HG02884 (cell line): ENCODE results near the gene LIN7A.
"Not testable (repeated sequence)": the region's sequence is repeated elsewhere in the genome, so short reads cannot be mapped to it uniquely, and the experiment has no call there.

Experiments
- ATAC-seq: cut with Tn5 transposase; IDR thresholded peaks from one replicate; pipeline ENCODE4 v1.9.1; 2021; ENCODE audit warnings: mild to moderate bottlenecking, moderate library complexity; ENCODE audit not compliant: unreplicated experiment

Gene LIN7A

DNA sequence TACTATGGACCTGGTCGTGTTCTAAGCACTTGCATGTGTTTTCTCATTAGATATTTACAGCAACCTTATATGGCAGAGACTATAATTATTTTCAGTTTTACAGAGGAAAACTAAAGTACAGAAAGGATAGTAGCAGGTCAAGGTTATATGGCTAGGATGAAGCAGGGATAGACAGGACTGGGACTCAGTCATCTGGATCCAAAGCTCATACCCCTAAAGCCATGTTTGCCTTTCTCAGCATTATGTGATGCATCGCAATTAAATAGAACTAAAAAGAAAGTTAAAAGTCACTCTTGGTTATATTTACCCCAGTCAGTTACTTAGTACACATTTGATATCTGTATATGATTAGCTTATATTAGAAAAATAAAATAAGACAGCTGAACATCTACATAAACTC, 13.3 kb downstream of the LIN7A start:
- no peak for ATAC-seq

DNA sequence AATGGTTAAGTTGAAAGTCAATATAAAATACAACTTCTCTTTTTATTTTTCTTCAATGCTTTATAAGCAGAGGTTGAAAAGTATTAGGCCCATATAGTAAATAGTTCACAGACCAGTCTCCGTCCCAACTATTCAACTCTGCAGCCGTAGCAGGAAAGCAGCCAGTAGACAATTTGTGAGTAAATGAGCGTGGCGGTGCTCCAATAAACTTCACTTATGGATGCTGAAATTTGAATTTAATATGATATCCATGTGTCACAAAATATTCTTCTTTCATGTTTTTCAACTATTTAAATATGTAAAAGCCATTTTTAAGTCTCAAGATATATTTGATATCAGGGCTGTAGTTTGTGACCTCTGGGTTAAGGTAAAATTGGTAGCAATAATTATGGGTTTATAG, 17.7 kb downstream of the LIN7A start:
- no peak for ATAC-seq

DNA sequence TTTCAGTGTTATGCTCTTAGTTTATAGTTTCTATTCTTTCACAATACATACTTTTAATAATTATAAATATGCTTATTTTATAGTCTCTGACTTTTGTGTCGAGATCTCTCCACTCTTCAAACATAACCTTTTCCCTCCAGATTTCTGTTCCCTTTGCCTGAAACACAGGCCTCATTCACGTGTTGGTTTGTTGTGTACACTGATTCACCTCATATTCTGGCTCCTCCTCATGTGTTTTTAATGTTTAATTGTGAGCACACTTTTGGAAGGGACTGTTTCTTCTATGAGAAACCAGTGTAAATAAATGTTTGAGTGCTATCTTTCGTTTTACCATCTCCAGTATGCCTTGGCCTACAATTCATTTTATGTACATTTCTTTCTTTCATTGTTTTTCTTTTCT, 20.1 kb downstream of the LIN7A start:
- ATAC-seq, result no peak

DNA sequence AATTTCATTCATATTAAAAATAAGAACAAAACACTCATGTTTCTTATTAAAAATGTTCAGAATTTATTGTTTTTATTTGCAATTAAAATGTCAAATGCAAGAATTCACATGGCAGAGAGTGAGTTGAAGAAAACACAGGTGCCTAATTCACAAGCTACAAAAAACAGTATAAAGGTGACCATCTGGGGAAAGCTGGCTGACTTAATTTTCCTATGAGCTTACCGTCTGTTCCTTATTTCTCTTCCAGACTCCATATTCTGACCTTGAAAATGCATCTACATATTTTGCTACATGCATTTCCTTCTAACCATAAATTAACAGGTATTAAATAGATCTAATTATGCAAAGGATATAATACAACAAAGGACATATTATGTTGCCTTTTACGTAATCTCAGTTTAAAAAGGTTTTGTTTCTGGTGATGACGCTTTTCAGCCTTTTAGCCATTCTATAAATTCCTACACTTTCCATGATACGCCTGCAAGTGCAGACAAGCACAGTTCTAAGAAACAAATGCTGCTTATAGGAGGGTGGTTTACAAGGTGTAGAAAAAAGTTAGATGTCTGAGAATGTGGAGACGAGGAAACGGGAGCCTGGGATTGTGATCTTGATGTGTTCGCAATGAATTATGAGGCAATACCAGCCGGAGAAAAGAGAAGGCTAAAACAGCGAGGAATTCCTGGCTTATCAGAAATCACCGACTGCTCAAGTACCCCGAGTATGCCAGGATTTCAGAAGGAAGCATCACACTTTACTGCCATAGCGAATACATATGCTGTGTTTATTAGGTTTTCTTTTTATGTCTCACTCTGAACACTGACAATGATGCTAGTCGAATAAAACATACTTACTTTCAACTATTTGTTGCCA, 24.6 kb downstream of the LIN7A start:
- no peak for ATAC-seq

DNA sequence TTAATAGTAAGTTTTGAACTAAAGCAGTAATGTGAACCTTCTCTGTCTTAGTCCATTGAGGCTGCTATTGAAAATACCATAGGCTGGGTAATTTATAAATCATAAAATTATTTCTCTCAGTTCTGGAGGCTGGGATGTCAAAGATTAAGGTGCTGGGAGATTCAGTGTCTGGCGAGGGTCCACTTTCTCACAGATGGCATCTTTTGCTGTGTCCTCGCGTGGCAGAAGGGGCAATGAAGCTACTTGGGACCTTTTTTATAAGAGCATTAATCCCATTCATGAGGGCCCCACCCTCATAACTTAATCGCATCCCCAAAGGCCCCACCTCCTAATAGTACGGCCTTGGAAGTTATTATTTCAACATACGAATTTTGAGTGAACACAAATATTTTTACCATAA, 28.4 kb downstream of the LIN7A start:
- ATAC-seq, result no peak

DNA sequence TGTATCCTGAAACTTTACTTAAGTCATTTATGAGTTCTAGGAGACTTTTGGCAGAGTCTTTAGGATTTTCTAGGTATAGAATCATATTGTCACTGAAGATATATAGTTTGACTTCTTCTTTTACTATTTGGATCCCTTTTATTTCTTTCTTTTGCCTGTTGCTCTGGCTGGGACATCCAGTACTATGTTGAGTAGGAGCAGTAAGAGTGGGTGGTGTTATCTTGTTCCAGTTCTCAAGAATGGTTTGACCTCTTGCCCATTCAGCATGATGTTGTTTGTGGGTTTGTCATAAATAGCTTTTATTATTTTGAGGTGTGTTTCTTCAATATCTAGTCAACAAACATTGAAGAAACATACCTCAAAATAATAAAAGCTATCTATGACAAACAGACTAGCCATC, 35.0 kb downstream of the LIN7A start:
- ATAC-seq, result no peak

DNA sequence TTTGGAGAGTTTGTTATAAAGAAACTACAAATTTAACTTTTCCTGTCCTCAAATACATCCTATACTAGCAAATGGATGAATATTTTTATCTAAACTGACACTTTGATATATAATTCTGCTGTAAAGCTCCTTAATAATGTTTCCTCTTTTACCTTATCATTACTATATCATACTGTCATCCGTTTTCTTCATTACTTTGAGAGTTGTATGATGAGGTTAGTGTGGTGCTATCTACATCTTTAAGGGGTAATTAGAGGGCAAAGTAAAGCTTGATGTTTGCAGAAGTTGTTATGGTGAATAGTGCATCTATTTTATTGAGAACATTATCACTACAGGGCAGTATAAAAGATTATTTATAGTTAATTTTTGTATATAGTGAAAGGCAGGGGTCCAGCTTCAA, 36.1 kb downstream of the LIN7A start:
- no peak for ATAC-seq

DNA sequence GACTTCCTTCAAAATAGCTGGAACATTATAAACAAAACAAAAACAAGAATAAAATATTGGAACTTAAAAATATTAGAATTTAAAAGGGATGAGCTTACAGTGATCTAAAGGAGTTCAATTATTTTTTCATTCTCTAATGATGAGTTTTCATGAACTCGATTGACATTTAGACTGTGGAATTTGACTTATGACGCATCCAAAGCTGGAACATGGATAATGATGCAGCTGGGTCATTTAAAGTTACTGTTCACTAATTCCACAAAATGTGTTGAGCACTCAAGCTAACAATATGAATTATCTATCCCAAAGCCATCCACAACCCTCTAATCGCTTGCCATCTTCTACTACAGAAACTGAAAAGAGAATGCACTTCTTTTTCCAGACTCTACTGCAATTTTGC, 42.5 kb downstream of the LIN7A start:
- no peak for ATAC-seq

DNA sequence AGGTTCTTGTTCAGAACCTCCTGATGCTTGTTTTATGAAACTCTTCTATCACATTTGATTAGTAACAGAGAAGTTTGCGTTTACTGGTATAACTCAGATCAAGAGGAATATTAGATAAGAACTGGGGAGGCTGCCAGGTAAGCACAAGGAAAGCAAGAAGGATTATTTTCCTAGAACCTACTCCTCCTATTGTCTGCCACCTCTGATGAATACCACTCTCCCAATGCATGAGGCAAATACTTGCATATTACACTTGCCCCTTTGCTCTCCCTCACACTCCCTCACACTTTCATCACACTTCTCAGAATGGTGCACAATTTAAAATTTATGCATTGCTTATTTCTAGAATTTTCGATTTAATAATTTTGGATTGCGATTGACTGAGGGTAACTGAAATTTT, 43.6 kb downstream of the LIN7A start:
- no peak for ATAC-seq

DNA sequence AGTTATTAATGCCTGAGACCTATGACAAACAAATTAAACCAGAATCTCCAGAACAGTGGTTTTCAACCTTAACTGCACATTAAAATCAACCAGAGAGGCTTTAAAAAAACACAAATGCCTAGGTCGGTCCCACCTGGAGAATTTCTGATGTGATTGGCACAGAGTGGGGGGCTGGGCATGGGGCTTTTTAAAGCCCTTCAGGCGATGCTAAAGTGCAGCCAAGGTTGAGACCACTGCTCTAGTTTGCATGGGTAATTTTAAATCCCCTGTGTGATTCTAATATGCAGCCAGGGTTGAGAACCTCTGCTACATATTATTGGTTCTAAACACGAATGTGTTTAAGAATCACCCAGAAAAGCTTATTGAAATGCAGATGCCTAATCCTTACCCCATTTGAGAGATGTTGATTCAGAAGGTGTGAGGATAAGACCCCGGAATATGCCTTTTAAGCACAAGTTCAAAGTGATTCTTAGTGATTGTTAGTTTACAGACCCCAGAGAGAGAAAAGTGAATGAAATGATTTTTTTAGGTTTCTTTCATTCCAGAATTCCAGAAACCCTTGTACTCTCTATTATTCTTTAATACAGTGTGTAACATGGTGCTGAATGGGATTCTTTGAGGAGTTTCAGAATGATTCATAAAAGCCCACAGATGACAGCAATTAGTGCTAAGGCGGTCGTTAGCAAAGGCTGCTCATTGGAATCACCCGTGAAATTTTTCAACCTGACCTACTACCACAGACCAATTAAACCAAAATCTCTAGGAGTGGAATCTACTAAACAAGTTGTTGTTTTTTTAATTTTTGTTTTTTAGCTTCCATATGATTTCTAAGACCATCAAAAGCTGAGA, 44.9 kb downstream of the LIN7A start:
- peak; percentile 62 for ATAC-seq

DNA sequence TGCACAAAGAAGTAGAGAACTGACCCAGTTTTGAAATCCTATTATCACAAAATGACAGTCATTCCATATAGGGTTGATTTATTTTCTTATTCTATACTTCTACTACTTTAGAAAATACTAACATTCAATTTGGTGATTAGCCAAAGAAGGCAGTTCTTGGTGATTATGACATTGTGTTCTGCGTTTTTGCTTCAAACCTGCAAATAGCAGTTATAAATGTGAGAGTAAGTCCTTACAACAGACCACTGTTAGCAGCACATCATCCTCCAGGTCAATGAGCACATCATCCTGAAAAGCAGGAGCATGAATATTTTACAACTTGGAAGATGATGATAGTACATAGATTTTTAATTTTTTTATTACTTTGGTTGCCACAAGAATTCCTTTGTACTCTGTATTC, 53.1 kb downstream of the LIN7A start:
- no peak for ATAC-seq

DNA sequence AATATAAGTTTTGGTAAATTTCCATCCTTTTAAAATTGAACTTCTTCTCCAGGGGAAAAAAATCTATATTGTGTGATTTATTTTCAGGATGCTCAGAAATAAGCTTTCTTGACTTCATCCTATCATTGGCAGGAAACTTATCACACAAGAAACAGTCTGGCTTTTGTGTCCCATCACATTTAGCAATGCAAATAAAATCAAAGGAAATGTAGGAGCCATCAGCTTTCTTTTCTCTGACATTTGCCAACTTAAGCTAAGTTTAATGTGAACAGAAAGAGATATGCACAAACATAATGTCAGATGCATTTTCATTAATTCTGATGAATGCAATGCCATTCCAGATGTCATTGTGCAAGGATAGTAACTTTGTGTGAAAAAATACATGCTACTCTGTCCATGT, 56.6 kb downstream of the LIN7A start:
- ATAC-seq, result no peak

DNA sequence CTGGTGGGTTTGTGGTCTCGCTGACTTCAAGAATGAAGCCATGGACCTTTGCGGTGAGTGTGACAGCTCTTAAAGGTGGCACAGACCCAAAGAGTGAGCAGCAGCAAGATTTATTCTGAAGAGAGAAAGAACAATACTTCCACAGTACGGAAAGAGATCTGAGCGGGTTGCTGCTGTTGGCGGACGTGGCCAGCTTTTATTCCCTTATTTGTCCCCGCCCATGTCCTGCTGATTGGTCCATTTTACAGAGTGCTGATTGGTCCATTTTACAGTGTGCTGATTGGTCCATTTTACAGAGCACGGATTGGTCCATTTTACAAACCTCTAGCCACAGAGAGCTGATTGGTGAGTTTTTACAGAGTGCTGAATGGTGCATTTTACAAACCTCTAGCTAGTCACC, 59.3 kb downstream of the LIN7A start:
- not testable (repeated sequence) for ATAC-seq

DNA sequence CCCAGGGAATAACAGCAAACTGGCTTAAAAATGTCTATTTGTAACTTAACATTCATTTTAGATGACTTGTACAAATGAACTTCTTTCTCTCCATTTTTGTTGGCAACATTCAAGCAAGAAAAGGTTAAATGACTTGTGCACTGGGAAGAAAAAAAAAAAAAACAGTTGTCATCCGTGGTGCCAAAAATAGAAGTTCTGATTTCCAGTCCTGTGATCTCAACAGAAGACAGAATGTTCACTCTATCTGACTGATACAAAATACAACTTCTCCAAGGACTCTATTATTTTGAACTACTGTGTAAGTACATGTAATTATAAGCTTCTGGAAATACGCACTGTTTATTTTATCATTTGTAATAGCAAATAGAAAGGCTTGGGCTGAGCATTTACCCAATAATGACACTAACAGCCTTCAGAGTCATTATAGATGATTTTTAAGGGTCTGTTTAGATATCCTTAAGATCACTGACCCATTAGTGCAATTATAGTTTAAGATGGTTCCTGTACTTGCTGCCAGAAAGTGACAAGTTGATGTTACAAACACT, 59.9 kb downstream of the LIN7A start:
- ATAC-seq, result no peak

DNA sequence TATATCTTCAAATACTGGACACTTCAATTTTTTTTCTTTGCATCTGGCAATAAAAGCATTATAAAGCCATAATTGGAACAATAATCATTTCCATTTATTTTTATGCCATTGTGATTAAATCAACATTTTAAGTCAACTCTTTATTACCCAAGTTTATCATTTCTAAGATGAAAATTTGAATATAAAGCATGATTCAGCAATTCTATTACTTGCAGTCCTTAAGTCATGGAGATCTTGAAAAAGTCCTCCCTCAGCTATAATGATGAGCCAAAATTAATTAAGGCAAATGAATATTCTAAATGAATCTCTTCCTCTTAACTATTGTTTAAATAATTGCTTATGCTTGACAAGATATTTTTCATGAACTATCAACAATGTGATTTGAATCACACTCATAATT, 65.7 kb downstream of the LIN7A start:
- no peak for ATAC-seq

DNA sequence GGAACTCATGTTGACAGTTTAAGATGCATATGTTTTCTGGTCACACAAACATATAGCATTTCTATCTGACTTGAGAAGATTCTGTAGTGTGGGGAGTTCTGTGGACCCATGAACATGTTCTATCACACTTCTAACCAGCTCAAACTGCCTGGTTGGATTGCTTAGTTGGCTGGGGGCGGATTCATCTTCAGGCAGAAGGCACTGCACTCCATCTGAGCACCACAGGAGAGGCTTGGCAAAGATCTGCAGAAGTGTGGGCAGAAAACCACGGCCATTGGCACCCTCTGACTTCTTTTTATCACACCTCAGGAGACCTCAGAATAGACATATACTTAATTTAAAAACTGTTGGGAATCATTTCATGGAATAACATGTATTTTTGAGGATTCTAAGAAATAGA, 68.5 kb downstream of the LIN7A start:
- ATAC-seq, result no peak

DNA sequence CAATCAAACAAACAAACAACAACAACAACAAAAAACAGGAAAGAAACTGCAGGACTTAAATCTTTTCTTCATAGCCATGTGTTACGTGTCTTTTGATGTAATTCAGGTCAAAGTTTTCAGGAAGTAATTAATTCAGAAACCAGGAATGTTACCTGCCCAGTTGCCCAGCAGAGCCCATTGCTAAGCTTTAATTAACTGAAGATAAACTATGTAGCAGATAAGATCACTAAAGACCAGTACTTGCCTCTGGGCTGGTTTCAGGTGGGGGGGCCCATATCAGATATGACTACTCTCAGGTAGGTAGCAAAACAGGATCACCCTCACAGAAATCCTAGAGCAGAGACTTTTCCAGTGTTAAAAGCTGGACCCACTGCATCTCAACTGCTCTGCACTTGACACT, 69.2 kb downstream of the LIN7A start:
- ATAC-seq, result no peak

DNA sequence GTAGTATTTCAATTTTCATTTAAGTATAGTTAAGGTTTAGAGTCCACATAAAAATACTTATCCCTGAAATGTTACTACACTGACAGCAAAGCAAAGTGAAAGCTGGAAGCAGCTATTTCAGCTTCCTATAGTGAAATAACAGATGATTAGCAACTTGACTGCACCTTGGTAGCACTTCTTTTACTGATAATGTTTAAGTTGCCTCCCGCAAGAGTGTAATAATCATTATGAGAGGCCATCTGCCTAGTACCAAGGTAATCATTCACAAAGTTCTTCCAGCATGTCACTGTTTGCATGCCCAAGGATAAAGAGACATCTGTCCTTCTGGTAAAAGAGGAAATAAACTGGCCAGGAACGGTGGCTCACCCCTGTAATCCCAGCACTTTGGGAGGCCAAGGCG, 69.8 kb downstream of the LIN7A start:
- ATAC-seq, result no peak

DNA sequence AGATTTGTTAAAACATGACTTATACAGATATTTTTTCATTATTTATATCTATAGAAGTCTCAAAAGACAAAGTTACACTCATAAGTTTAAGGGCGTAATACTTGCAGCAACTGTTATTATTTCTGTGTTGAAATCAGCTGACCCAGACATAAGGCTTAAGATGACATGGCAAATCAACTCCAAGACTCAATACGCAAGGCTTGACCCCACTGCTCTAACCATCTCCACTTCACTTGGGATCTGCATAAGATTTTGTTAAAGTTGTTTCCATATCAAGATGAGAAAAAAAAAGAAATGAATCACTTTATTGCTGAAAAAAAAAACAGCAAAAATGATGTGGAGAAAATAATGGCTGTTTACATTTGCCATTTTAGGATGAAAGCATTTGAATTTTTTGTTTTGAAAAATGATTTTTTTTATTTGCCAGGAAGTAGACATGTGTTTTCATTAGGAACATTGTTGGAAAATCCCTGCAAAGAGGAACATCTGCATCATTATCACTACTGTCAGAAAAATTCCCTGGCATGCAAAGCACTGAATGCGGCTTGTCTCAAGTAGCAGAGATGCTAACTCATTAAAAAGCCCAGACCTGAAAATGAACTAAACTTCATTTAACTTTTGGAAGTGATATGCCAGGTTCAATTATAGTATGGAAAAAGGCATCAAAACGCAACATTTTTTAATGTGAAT, 73.5 kb downstream of the LIN7A start:
- no peak for ATAC-seq

DNA sequence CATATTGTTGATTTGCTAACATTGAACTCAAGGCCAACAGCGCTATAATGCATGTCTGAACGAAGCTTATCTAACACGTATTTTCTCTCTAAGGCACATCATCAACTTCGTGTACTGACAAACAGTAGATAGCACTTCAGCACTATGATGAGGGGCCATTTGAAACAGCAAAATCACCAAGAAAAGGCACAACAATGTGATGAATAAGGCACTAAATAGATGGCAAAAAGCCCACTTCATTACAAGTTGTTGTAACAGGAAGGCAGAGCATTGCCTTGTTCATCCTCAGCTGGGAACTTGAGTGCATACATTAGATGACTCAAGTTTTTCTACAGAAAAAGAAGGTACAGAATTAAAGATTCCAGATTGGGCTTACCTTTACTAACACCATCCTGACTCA, 75.2 kb downstream of the LIN7A start:
- ATAC-seq, result no peak

DNA sequence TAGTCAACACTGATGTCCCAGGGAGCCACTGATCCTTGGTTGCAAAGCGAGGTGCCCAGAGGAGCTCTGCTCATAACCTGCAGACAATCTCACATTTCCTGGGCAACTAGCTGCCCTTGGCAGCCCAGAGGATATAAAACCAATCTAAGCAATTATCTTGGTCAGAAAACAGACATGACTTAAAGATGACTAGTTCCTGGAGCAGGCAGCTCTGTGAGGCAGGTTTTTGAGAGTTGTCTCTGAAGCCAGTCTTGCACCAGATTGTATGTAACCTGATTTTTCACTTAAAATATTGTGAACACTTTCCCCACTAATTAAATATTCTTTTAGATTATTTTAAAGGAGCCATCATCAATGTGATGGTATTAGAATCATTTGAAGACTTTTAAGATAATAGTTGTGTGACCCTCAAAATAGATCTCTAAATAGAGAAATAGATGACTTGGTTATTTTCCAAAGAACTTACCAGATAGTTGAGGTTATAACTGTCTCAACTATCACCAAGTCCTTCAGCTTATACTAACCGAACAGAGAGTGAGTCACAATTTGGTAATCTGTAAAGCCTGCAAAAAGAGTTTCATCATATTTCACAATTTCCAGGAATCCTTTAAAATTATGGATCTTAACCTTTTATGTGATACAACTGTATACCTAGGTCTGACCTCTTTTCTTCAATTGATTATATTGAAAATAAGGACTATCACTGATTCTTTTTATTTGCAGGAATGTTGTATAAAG, 75.9 kb downstream of the LIN7A start:
- ATAC-seq, result no peak
